HepG2 (cell line): ENCODE measurements around the gene ATP5F1E. TPM values are rescaled to one million over a fixed set of nuclear protein-coding genes. Genes with fewer than 3 reads are reported as not detected.

Experiments used
- AKNA ChIP-seq: sonication (generic); formaldehyde crosslinking; IDR thresholded peaks from 2 replicates; pipeline ENCODE4 v1.4.0; 2020; ENCODE audit warnings: missing genetic modification reagents, borderline replicate concordance
- CBFB ChIP-seq: sonication (generic); formaldehyde crosslinking; IDR thresholded peaks from 2 replicates; pipeline ENCODE4 v1.4.0; 2020; ENCODE audit warnings: missing genetic modification reagents
- HES4 ChIP-seq: sonication (generic); formaldehyde crosslinking; IDR thresholded peaks from 2 replicates; pipeline ENCODE4 v1.9.0; 2021; ENCODE audit warnings: mild to moderate bottlenecking, missing genetic modification reagents, borderline replicate concordance
- KAT8 ChIP-seq: IDR thresholded peaks from 2 replicates; pipeline ENCODE4 v1.6.1; 2016; ENCODE audit warnings: missing genetic modification reagents, missing compliant biosample characterization
- KLF6 ChIP-seq: IDR thresholded peaks from 2 replicates; pipeline ENCODE4 v1.8.0; 2016; ENCODE audit warnings: missing biosample characterization, missing genetic modification reagents
- MEIS1 ChIP-seq: sonication (generic); formaldehyde crosslinking; IDR thresholded peaks from 2 replicates; pipeline ENCODE4 v1.9.0; 2021; ENCODE audit warnings: mild to moderate bottlenecking, missing genetic modification reagents, moderate library complexity, borderline replicate concordance
- MTA3 ChIP-seq: sonication (generic); formaldehyde crosslinking; IDR thresholded peaks from 2 replicates; pipeline ENCODE4 v1.4.0; 2020; ENCODE audit warnings: missing genetic modification reagents
- MYNN ChIP-seq: sonication (generic); formaldehyde crosslinking; IDR thresholded peaks from 2 replicates; pipeline ENCODE4 v1.4.0; 2020; ENCODE audit warnings: mild to moderate bottlenecking, low read depth, missing genetic modification reagents
- NFAT5 ChIP-seq: sonication (generic); formaldehyde crosslinking; IDR thresholded peaks from 2 replicates; pipeline ENCODE4 v1.4.0; 2020; ENCODE audit warnings: missing genetic modification reagents
- PCBP1 ChIP-seq: fragments of 200-400 bp; formaldehyde crosslinking; IDR thresholded peaks from 2 replicates; pipeline ENCODE4 v1.6.1; 2017; ENCODE audit warnings: mild to moderate bottlenecking, low read depth, low read length, borderline replicate concordance
- POLR2G ChIP-seq: fragments of 200-400 bp; formaldehyde crosslinking; IDR thresholded peaks from 2 replicates; pipeline ENCODE4 v1.6.1; 2018; ENCODE audit warnings: mild to moderate bottlenecking, low read depth, low read length, moderate library complexity
- RBM39 ChIP-seq: fragments of 200-400 bp; formaldehyde crosslinking; IDR thresholded peaks from one replicate; pipeline ENCODE4 v1.6.1; 2018; ENCODE audit warnings: antibody characterized with exemption, mild to moderate bottlenecking, low read depth, low read length; ENCODE audit not compliant: poor library complexity, severe bottlenecking
- SP5 ChIP-seq: IDR thresholded peaks from 2 replicates; pipeline ENCODE4 v1.6.1; 2016; ENCODE audit warnings: low read depth, borderline replicate concordance
- ZFYVE20 ChIP-seq: sonication (generic); formaldehyde crosslinking; IDR thresholded peaks from 2 replicates; pipeline ENCODE4 v1.8.0; 2023; ENCODE audit warnings: low read depth, mild to moderate bottlenecking, moderate library complexity, missing genetic modification reagents, borderline replicate concordance
- ZMAT5 ChIP-seq: sonication (generic); formaldehyde crosslinking; IDR thresholded peaks from 2 replicates; pipeline ENCODE4 v1.5.0; 2020; ENCODE audit warnings: mild to moderate bottlenecking, low read depth, missing genetic modification reagents, borderline replicate concordance
- ZNF10 ChIP-seq: sonication (generic); formaldehyde crosslinking; IDR thresholded peaks from 2 replicates; pipeline ENCODE4 v1.4.0; 2020; ENCODE audit warnings: mild to moderate bottlenecking, low read depth, missing genetic modification reagents, borderline replicate concordance
- ZNF292 ChIP-seq: sonication (generic); formaldehyde crosslinking; IDR thresholded peaks from 2 replicates; pipeline ENCODE4 v1.8.1; 2022; ENCODE audit warnings: mild to moderate bottlenecking, low read depth, missing genetic modification reagents, borderline replicate concordance
- polyA plus RNA-seq, 8 experiments: library from polyadenylated mRNA; depleted of rRNA in 3 of 8; stranded (reverse) in 7 of 8; unstranded in 1 of 8; fragments of >200 nt; fragmentation: Illumina TruSeq in 4 of 8; extraction: Trizol in 4 of 8; gene quantifications; 2 replicates each; pipeline versions ENCODE4 v1.2.1 to v1.2.3, GENCODE V29; 2011 to 2016; ENCODE audit warnings: low read depth in 4 of 8, missing spikeins in 1 of 8, mixed read lengths in 1 of 8; ENCODE audit not compliant: insufficient read depth in 1 of 8
- total RNA-seq, 5 experiments: library from RNA; depleted of rRNA; stranded (reverse); fragments of >200 nt; fragmentation: Illumina TruSeq; extraction: Trizol; gene quantifications; 2 replicates each; pipeline ENCODE4 v1.2.3, GENCODE V29; 2016; ENCODE audit warnings: low read depth in 1 of 5
- TF ChIP-seq, protein P1 (sequence below): sonication (generic); formaldehyde crosslinking; IDR thresholded peaks from 2 replicates; pipeline ENCODE4 v1.4.0; 2020; ENCODE audit warnings: mild to moderate bottlenecking, missing genetic modification reagents

ATP5F1E gene
- total and polyA plus RNA-seq, 2 of the 13 experiments (the other 11 are each of a cell fraction or from before 2014, with no cell fraction given) = 121 to 134 TPM

GRCh38 chr20:59032023-59032712 is at the start of gene ATP5F1E (continued):
- TF ChIP-seq MEIS1 (CRISPR knock-in tag) = peak; percentile 96
- TF ChIP-seq CBFB = peak; percentile 66; the same call in 1 of the 2 replicates
- TF ChIP-seq ZFYVE20 (CRISPR knock-in tag) = peak; percentile 98
- peak; percentile 74; the same call in 1 of the 2 replicates for TF ChIP-seq NFAT5
- peak; percentile 96 for TF ChIP-seq HES4
- TF ChIP-seq POLR2G = peak; percentile 99
- 0 out of 2 replicates have a peak, but pooled peaks have one; percentile 50 for TF ChIP-seq PCBP1
- peak; percentile 97 for TF ChIP-seq RBM39
- peak; percentile 91 for TF ChIP-seq KAT8 (CRISPR knock-in tag)
- TF ChIP-seq MYNN (CRISPR knock-in tag) = peak; percentile 91
- TF ChIP-seq ZNF10 = 0 out of 2 replicates have a peak, but pooled peaks have one; percentile 76
- no peak; the same call in 1 of the 2 replicates for TF ChIP-seq ZMAT5 (CRISPR knock-in tag)
- TF ChIP-seq, protein P1, sequence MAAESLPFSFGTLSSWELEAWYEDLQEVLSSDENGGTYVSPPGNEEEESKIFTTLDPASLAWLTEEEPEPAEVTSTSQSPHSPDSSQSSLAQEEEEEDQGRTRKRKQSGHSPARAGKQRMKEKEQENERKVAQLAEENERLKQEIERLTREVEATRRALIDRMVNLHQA (CRISPR knock-in tag) = peak; percentile 44; the same call in 1 of the 2 replicates
- peak; percentile 95 for TF ChIP-seq KLF6
- TF ChIP-seq ZNF292 (CRISPR knock-in tag) = no peak; the same call in 1 of the 2 replicates
- no peak for TF ChIP-seq AKNA (CRISPR knock-in tag)
- no peak for TF ChIP-seq MTA3 (CRISPR knock-in tag)
- peak; percentile 93 for TF ChIP-seq SP5
